PC-9 (cell line): Measurements from ENCODE around the gene SBSN. TPM values are rescaled to one million over a fixed set of nuclear protein-coding genes. Genes with fewer than 3 reads are reported as not detected.

Experiments
- Bru-seq: library from RNA; stranded (reverse); fragments of 400-500 nt; gene quantifications from one replicate; lab custom pipeline; 2021; lab: Mats Ljungman, UMichigan
- BruChase-seq, 2 experiments: library from RNA; stranded (reverse); fragments of 400-500 nt; gene quantifications; one replicate each; lab custom pipeline; 2021; lab: Mats Ljungman, UMichigan
- BruUV-seq: library from RNA; stranded (reverse); fragments of 400-500 nt; replicated peaks from 2 replicates; lab custom pipeline; 2021; lab: Mats Ljungman, UMichigan
- CTCF ChIA-PET: fragments of 300-600 bp; sonication (Branson Sonifier 250); formaldehyde crosslinking; loops from one replicate; lab custom pipeline; 2022; ENCODE audit warnings: antibody characterized with exemption; lab: Charles Lee
- POLR2A ChIA-PET: fragments of 300-600 bp; sonication (Branson Sonifier 250); formaldehyde crosslinking; loops from one replicate; lab custom pipeline; 2022; ENCODE audit warnings: antibody characterized with exemption; ENCODE audit not compliant: unreplicated experiment; lab: Charles Lee
- DNase-seq, 2 experiments: peaks; one replicate each; pipeline versions ENCODE4 v3.0.0 to v3.0.0-alpha.2; 2015 to 2022; ENCODE audit warnings: mixed read lengths in 1 of 2
- H2AFZ ChIP-seq: fragments of 200-600 bp; sonication (generic); 2 replicates; pipeline ENCODE4 v1.8.1; 2017; ENCODE audit warnings: antibody characterized with exemption
- H3F3A ChIP-seq: fragments of 200-600 bp; sonication (generic); 2 replicates; pipeline ENCODE4 v1.8.1; 2017; ENCODE audit warnings: antibody characterized with exemption, mild to moderate bottlenecking, low read depth; ENCODE audit not compliant: insufficient read depth
- H3K27ac ChIP-seq: fragments of 200-600 bp; sonication (generic); 2 replicates; pipeline ENCODE4 v1.6.1; 2016; ENCODE audit warnings: mixed run types
- H3K27me3 ChIP-seq: fragments of 200-600 bp; sonication (generic); 2 replicates; pipeline ENCODE4 v1.6.1; 2016; ENCODE audit warnings: low read depth, mixed run types; ENCODE audit not compliant: insufficient read depth
- H3K36me3 ChIP-seq: fragments of 200-600 bp; sonication (generic); 2 replicates; pipeline ENCODE4 v1.6.1; 2016; ENCODE audit warnings: low read depth, mixed run types
- H3K4me1 ChIP-seq: fragments of 200-600 bp; sonication (generic); replicated peaks from 2 replicates; pipeline ENCODE4 v1.6.1; 2016; ENCODE audit warnings: mixed run types; ENCODE audit not compliant: insufficient read depth
- H3K4me2 ChIP-seq: fragments of 200-600 bp; sonication (generic); 2 replicates; pipeline ENCODE4 v1.6.1; 2017; ENCODE audit warnings: mixed run types
- H3K4me3 ChIP-seq: fragments of 200-600 bp; sonication (generic); 2 replicates; pipeline ENCODE4 v1.6.1; 2016; ENCODE audit warnings: mixed run types
- H3K79me2 ChIP-seq: fragments of 200-600 bp; sonication (generic); 2 replicates; pipeline ENCODE4 v1.6.1; 2017; ENCODE audit warnings: low read depth, mixed run types
- H3K9me2 ChIP-seq: fragments of 200-600 bp; sonication (generic); 2 replicates; pipeline ENCODE4 v1.8.1; 2017; ENCODE audit warnings: mild to moderate bottlenecking; ENCODE audit not compliant: insufficient read depth
- H3K9me3 ChIP-seq: fragments of 200-600 bp; sonication (generic); 2 replicates; pipeline ENCODE4 v1.8.1; 2016; ENCODE audit warnings: low read depth; ENCODE audit not compliant: insufficient read depth
- H4K20me1 ChIP-seq: fragments of 200-600 bp; sonication (generic); 2 replicates; pipeline ENCODE4 v1.8.1; 2017; ENCODE audit not compliant: insufficient read depth
- CTCF ChIP-seq: fragments of 200-600 bp; sonication (generic); conservative IDR thresholded peaks from 2 replicates; pipeline ENCODE4 v1.6.1; 2017; ENCODE audit warnings: mixed run types, antibody characterized with exemption, mild to moderate bottlenecking, moderate library complexity
- EZH2 ChIP-seq: fragments of 200-600 bp; sonication (generic); IDR thresholded peaks from 2 replicates; pipeline ENCODE4 v1.8.0; 2017; ENCODE audit warnings: antibody characterized with exemption, low read depth
- intact Hi-C: fragments of 100-400 bp; cut with micrococcal nuclease; formaldehyde crosslinking; loops from one replicate; pipeline ENCODE4 v1.10.0; 2022; ENCODE audit not compliant: unreplicated experiment
- long read RNA-seq: library from polyadenylated mRNA; stranded (forward); transcript quantifications from one replicate; pipeline ENCODE4 v2.0.0, GENCODE V29; 2022
- total RNA-seq: library from RNA; stranded (reverse); gene quantifications from 2 replicates; pipeline ENCODE4 v1.2.3, GENCODE V29; 2021

Gene SBSN
- 0.76 and 0.88 TPM in 2 replicates for total RNA-seq
- percentile 20 among the genes with signal in this experiment for Bru-seq, nascent RNA
- percentile 30 among the genes with signal in this experiment for BruChase-seq, experiment 1, labeled RNA remaining after a 2-hour chase
- percentile 31 among the genes with signal in this experiment for BruChase-seq, experiment 2, labeled RNA remaining after a 6-hour chase
- long read RNA-seq, result 0 reads

GRCh38 chr19:35528218-35529038, at the start of gene SBSN:
SBSN (minus strand) TSS chr19:35528311; CDS start chr19:35528281, 30 bp downstream.
- Histone ChIP-seq H3K27ac (no peak within 1 kb of the TSS), H3K4me1 (0 out of 2 replicates have a peak, but pooled peaks cover 13% of the 10 kb centered on the region), H3K36me3 (no peaks in the 10 kb centered on the region), H3K79me2 (no peaks in the 10 kb centered on the region), H3K9me3 (no peaks in the 10 kb centered on the region), H2AFZ (no peak within 1 kb of the TSS), H3K4me2 (no peak within 1 kb of the TSS), H3K4me3 (no peak within 1 kb of the TSS), H3K9me2 (no peaks in the 10 kb centered on the region), H3K27me3 (peaks cover 9% of the 10 kb centered on the region; the same call in 1 of the 2 replicates), H4K20me1 (no peaks in the 10 kb centered on the region), H3F3A (peaks cover 3% of the 10 kb centered on the region; the same call in 1 of the 2 replicates)
- TF ChIP-seq EZH2 (no peak), CTCF (no peak)
- POLR2A ChIA-PET, result no interaction called here
- DNase-seq, result no peak
- intact Hi-C loops, result no loop called here
- BruUV-seq, result no TSS peak
- CTCF ChIA-PET, result no interaction called here

- intact Hi-C loops, result no loop called here
- H3K4me1 ChIP-seq, result no peaks in the 10 kb centered on the region
- no peak overlapping the region for H3K4me3 ChIP-seq
- H3K27ac ChIP-seq, result no peak overlapping the region
- no peak for TF ChIP-seq CTCF
- TF ChIP-seq EZH2, result no peak
- H3K79me2 ChIP-seq, result no peaks in the 10 kb centered on the region
- H3K4me2 ChIP-seq, result no peak overlapping the region
- H4K20me1 ChIP-seq, result no peaks in the 10 kb centered on the region
- H3K27me3 ChIP-seq, result peaks cover 38% of the 10 kb centered on the region
- no peak overlapping the region for H2AFZ ChIP-seq
- ChIA-PET CTCF (interaction anchor here (0.6 kb wide), 1 partner anchor 8 kb away, joined by 5 read pairs; the partner anchor contains the start of gene ATP4A), POLR2A (no interaction called here)
- peaks cover 2% of the 10 kb centered on the region for H3K9me3 ChIP-seq
- no peaks in the 10 kb centered on the region for H3F3A ChIP-seq
- BruUV-seq, result no TSS peak
- no peaks in the 10 kb centered on the region for H3K9me2 ChIP-seq
- no peak for DNase-seq
- no peaks in the 10 kb centered on the region for H3K36me3 ChIP-seq
Observed at GRCh38 chr19:35571406-35571965, 43.4 kb upstream of the SBSN start.

- Histone ChIP-seq H3K27me3 (peaks cover 27% of the 10 kb centered on the region), H3K4me2 (no peak overlapping the region), H3K79me2 (no peaks in the 10 kb centered on the region), H3K4me3 (no peak overlapping the region), H3K4me1 (no peaks in the 10 kb centered on the region), H3K36me3 (no peaks in the 10 kb centered on the region), H3K27ac (no peak overlapping the region), H3K9me3 (no peaks in the 10 kb centered on the region), H2AFZ (no peak overlapping the region), H3F3A (no peaks in the 10 kb centered on the region), H4K20me1 (no peaks in the 10 kb centered on the region), H3K9me2 (no peaks in the 10 kb centered on the region)
- POLR2A ChIA-PET, result no interaction called here
- intact Hi-C loops, result no loop called here
- CTCF ChIA-PET, result no interaction called here
- TF ChIP-seq EZH2 (no peak), CTCF (no peak)
- no TSS peak for BruUV-seq
- no peak for DNase-seq
Observed at GRCh38 chr19:35569281-35569781, 41.2 kb upstream of the SBSN start.
